Stomach (tissue), 9 donors: ENCODE measurements around the gene GCN1. TPM values are rescaled to one million over a fixed set of nuclear protein-coding genes. Genes with fewer than 3 reads are reported as not detected.

ENCODE experiments used
- DNase-seq, 2 donors: peaks; one replicate each; pipeline versions ENCODE4 v3.0.0 to v3.0.0-alpha.2; 2013 to 2019
- H3K27ac ChIP-seq, 5 donors: fragments of 200-600 bp in 4 of 5; sonication (generic) in 4 of 5; one replicate each; pipeline ENCODE4 v1.5.1; 2013 to 2019; ENCODE audit warnings: mild to moderate bottlenecking in 1 of 5, moderate library complexity in 1 of 5
- H3K27me3 ChIP-seq, 3 donors: fragments of 200-600 bp; sonication (generic); one replicate each; pipeline ENCODE4 v1.5.1; 2017 to 2019; ENCODE audit warnings: mixed run types in 1 of 3
- H3K36me3 ChIP-seq, 4 donors: fragments of 200-600 bp; sonication (generic); 1 replicate in 3 of 4; 2 replicates in 1 of 4; pipeline ENCODE4 v1.5.1; 2016 to 2019
- H3K4me1 ChIP-seq, 4 donors: fragments of 200-600 bp; sonication (generic); one replicate each; pipeline ENCODE4 v1.5.1; 2016 to 2019
- H3K4me3 ChIP-seq, 4 donors: fragments of 200-600 bp; sonication (generic) in 3 of 4; one replicate each; pipeline ENCODE4 v1.5.1; 2016 to 2019; ENCODE audit warnings: mild to moderate bottlenecking in 1 of 4
- H3K9me3 ChIP-seq, 4 donors: fragments of 200-600 bp; sonication (generic); one replicate each; pipeline ENCODE4 v1.5.1; 2016 to 2019
- EP300 ChIP-seq: sonication (generic); formaldehyde crosslinking; IDR thresholded peaks from one replicate; pipeline ENCODE4 v1.6.1; 2017; ENCODE audit warnings: antibody characterized with exemption
- POLR2A ChIP-seq, 4 donors: fragments of 450-650 bp; IDR thresholded peaks; one replicate each; pipeline ENCODE4 v1.6.1; 2016; ENCODE audit warnings: antibody characterized with exemption in 4 of 4, control low read depth in 2 of 4, mild to moderate bottlenecking in 1 of 4, moderate library complexity in 1 of 4
- POLR2AphosphoS5 ChIP-seq, 3 donors: sonication (generic); formaldehyde crosslinking; IDR thresholded peaks; one replicate each; pipeline ENCODE4 v1.6.1; 2016; ENCODE audit warnings: antibody characterized with exemption in 3 of 3
- WGBS, 5 donors: extraction: QIAGEN DNeasy Blood & Tissue Kit in 3 of 5; methylation state at CpG; one replicate each; pipeline versions ENCODE4 v1.1.5 to v1.1.7; 2013 to 2018; 5-methylcytosine and 5-hydroxymethylcytosine counted together
- intact Hi-C: fragments of 100-400 bp; cut with DNase I; formaldehyde crosslinking; loops from one replicate; pipeline ENCODE4 v1.15.1; 2023; ENCODE audit warnings: low total_unique reads
- polyA plus RNA-seq, 3 donors: library from polyadenylated mRNA; stranded (reverse); fragments of 200-250 nt; gene quantifications; one replicate each; pipeline ENCODE4 v1.2.3, GENCODE V29; 2013
- total RNA-seq, 5 donors: library from RNA; depleted of rRNA; stranded (reverse); fragments of >200 nt; gene quantifications; one replicate each; pipeline versions ENCODE4 v1.1.0 to v1.2.3, GENCODE V29; 2014 to 2016
- TF ChIP-seq, protein P1 (sequence below), 7 experiments: fragments of 450-650 bp in 4 of 7; fragments of 200-600 bp in 3 of 7; sonication (generic) in 3 of 7; IDR thresholded peaks; one replicate each; pipeline ENCODE4 v1.5.1; 2016 to 2019; ENCODE audit warnings: antibody characterized with exemption in 7 of 7, control low read depth in 2 of 7, mild to moderate bottlenecking in 1 of 7
- donor health status: healthy with polysubstance abuse.
- donor health status: Bipolar disorder and iron deficiency.
- donor health status: healthy.

The GCN1 gene
- total and polyA plus RNA-seq, 8 donors: 8.7 to 226 (median 98.1) TPM

DNA sequence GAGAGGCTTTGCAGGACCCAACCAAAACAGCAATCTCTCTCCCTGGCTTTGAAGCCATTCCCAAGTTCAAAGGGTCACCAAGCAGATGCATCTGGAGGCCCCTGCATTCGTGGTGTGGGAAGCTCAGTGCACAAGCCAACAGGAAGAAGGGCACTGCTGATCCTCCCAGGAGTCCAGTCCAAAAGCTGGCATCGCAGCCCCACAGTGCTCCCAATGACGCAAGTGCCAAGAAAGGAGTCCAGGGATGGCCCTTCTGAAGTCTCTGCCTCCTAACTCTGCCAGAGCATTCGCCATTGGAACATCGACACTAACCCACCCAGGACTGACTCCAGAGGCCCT is 45.9 kb upstream of the GCN1 start:
- Histone ChIP-seq H3K9me3 (no peaks in the 10 kb centered on the region), H3K4me3 (no peak overlapping the region), H3K27ac (peak overlapping the region in 3 of 5 donors; percentile 36 to 60 (median 43)), H3K27me3 (no peaks in the 10 kb centered on the region), H3K36me3 (peaks cover 0 to 6% (median 0%) of the 10 kb centered on the region in 4 donors), H3K4me1 (peaks cover 44 to 95% (median 64%) of the 10 kb centered on the region in 4 donors)
- no peak for DNase-seq
- TF ChIP-seq POLR2AphosphoS5 (IDR thresholded peaks at IDR 0.05): no peak
- TF ChIP-seq EP300: no peak
- TF ChIP-seq, protein P1, sequence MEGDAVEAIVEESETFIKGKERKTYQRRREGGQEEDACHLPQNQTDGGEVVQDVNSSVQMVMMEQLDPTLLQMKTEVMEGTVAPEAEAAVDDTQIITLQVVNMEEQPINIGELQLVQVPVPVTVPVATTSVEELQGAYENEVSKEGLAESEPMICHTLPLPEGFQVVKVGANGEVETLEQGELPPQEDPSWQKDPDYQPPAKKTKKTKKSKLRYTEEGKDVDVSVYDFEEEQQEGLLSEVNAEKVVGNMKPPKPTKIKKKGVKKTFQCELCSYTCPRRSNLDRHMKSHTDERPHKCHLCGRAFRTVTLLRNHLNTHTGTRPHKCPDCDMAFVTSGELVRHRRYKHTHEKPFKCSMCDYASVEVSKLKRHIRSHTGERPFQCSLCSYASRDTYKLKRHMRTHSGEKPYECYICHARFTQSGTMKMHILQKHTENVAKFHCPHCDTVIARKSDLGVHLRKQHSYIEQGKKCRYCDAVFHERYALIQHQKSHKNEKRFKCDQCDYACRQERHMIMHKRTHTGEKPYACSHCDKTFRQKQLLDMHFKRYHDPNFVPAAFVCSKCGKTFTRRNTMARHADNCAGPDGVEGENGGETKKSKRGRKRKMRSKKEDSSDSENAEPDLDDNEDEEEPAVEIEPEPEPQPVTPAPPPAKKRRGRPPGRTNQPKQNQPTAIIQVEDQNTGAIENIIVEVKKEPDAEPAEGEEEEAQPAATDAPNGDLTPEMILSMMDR (IDR thresholded peaks at IDR 0.05): no peak
- no peak for TF ChIP-seq POLR2A (IDR thresholded peaks at IDR 0.05)
- WGBS, 5 donors: 52 to 81% (median 77%) methylated on average over 3 to 5 of the region's 5 CpGs
- intact Hi-C loops: no loop called here

DNA sequence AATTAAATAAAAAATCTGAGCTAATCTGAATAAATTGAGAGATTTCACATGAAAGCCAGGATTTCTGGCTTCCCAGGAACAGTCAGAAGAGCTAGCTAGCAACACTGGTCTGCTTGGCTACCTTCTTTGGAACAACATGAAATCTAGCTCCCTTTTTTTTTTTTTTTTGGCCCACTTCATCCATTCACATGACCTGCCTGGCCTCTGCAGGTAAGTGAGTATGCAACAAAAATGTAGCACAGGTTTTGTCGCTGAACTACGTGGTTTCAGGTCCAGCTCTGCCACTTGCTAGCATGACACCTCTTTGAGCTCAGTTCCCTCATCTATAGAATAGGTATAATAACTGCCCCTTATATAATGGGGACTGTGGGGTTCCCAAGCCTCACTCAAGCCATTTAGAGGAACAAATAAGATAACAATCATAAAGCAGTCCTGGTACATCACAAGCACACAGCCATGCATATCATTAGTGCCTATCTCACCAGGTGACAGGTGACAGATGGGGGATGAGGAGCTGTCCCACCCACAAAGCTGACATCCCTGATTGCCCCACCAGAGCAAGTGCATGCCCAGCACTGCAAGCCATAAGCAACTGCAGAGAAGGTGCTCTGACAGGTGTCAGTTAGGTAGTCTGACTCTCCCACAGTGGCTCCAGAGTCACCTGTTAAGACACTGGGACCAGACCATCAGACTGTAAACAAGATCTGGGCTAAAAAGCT is 45.4 kb upstream of the GCN1 start:
- TF ChIP-seq POLR2AphosphoS5 (IDR thresholded peaks at IDR 0.05) (no peak), POLR2A (IDR thresholded peaks at IDR 0.05) (no peak), EP300 (no peak)
- TF ChIP-seq, protein P1 (IDR thresholded peaks at IDR 0.05): no peak
- peaks cover 0 to 6% (median 0%) of the 10 kb centered on the region in 4 donors for H3K36me3 ChIP-seq
- intact Hi-C loops: no loop called here
- H3K27ac ChIP-seq: peak overlapping the region in 1 of 5 donors; percentile 29
- peaks cover 50 to 95% (median 66%) of the 10 kb centered on the region in 4 donors for H3K4me1 ChIP-seq
- DNase-seq: no peak
- 81 to 93% (median 87%) methylated on average over 2 of the region's 2 CpGs for WGBS, 5 donors
- no peaks in the 10 kb centered on the region for H3K9me3 ChIP-seq
- no peaks in the 10 kb centered on the region for H3K27me3 ChIP-seq
- H3K4me3 ChIP-seq: no peak overlapping the region

DNA sequence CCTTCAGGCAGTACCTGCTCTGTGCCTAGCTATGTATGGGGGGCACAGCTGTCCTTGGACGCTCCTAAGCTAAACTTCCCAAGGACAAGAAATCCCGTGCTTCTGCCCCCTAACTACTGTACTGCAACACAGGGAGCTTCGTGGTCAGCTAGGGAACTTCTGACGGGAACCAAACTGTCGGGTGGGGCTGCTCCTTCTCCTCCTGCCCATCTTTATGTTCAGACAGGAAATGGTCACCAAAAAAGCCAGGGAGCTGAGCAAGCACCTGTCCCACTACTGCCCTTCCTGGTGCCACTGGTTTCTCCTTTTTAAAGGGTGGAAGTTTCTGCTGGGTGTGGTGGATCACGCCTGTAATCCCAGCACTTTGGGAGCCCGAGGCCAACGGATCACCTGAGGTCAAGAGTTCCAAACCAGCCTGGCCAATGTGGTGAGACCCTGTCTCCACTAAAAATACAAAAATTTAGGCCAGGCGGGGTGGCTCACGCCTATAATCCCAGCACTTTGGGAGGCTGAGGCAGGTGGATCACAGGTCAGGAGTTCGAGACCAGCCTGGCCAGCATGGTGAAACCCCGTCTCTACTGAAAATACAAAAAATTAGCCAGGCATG is 44.4 kb upstream of the GCN1 start:
- WGBS, 5 donors: 76 to 85% (median 84%) methylated on average over 12 of the region's 12 CpGs
- peaks cover 0 to 6% (median 0%) of the 10 kb centered on the region in 4 donors for H3K36me3 ChIP-seq
- H3K9me3 ChIP-seq: no peaks in the 10 kb centered on the region
- H3K4me3 ChIP-seq: no peak overlapping the region
- peak overlapping the region in 4 of 5 donors; percentile 68 to 92 (median 80) for H3K27ac ChIP-seq
- TF ChIP-seq, protein P1 (IDR thresholded peaks at IDR 0.05): no peak
- TF ChIP-seq POLR2AphosphoS5 (IDR thresholded peaks at IDR 0.05) (no peak), EP300 (no peak), POLR2A (IDR thresholded peaks at IDR 0.05) (no peak)
- no peak for DNase-seq
- peaks cover 57 to 98% (median 75%) of the 10 kb centered on the region in 4 donors for H3K4me1 ChIP-seq
- intact Hi-C loops: no loop called here
- H3K27me3 ChIP-seq: no peaks in the 10 kb centered on the region

DNA sequence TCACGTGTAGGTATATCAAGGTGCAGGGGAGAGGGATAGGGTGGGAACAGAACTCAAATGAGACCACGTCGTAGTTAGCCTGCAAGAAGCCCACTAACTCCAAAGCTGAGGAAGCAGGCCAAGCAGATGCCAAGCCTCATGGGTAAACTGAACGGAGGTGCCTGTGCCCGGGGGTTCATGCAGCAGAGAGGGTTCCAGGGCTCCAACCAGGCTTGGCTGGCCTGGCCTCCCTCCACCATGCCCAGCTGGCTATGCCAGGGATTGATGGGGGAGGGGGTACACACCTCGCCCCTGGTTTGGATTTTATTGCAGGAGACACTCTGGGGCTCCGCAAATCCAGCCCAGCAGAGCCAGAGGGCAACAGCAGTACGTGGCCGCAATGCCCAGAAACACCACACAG is 43.7 kb upstream of the GCN1 start:
- Histone ChIP-seq H3K4me3 (no peak overlapping the region), H3K9me3 (no peaks in the 10 kb centered on the region), H3K27me3 (no peaks in the 10 kb centered on the region), H3K36me3 (peaks cover 0 to 6% (median 0%) of the 10 kb centered on the region in 4 donors), H3K4me1 (peaks cover 63 to 98% (median 82%) of the 10 kb centered on the region in 4 donors), H3K27ac (peak overlapping the region in 4 of 5 donors; percentile 68 to 92 (median 80))
- intact Hi-C loops: no loop called here
- TF ChIP-seq POLR2A (IDR thresholded peaks at IDR 0.05): no peak
- 63 to 85% (median 76%) methylated on average over 9 of the region's 9 CpGs for WGBS, 5 donors
- DNase-seq: peak in 1 of 2 donors; percentile 1
